Smooth muscle cell (in vitro differentiated cells): Measurements from ENCODE around the gene WWTR1. TPM values are rescaled to one million over a fixed set of nuclear protein-coding genes. Genes with fewer than 3 reads are reported as not detected.

ENCODE experiments used
- DNase-seq: peaks from one replicate; lab custom pipeline; 2025; ENCODE audit not compliant: unreplicated experiment; lab: John Stamatoyannopoulos, UW
- H2AFZ ChIP-seq: fragments of 200-600 bp; sonication (generic); 2 replicates; pipeline ENCODE4 v1.6.0; 2016; ENCODE audit warnings: antibody characterized with exemption, low read depth, mild to moderate bottlenecking
- H3F3A ChIP-seq: fragments of 200-600 bp; sonication (generic); 2 replicates; pipeline ENCODE4 v1.6.0; 2017; ENCODE audit warnings: antibody characterized with exemption, low read depth
- H3K27ac ChIP-seq: fragments of 200-600 bp; sonication (generic); 2 replicates; pipeline ENCODE4 v1.5.1; 2016; ENCODE audit warnings: low read depth, mild to moderate bottlenecking
- H3K27me3 ChIP-seq: fragments of 200-600 bp; sonication (generic); 2 replicates; pipeline ENCODE4 v1.6.1; 2016; ENCODE audit warnings: low read depth, mild to moderate bottlenecking
- H3K36me3 ChIP-seq: fragments of 200-600 bp; sonication (generic); 2 replicates; pipeline ENCODE4 v1.5.1; 2016; ENCODE audit warnings: low read depth
- H3K4me1 ChIP-seq: fragments of 200-600 bp; sonication (generic); 2 replicates; pipeline ENCODE4 v1.5.1; 2016; ENCODE audit warnings: low read depth
- H3K4me2 ChIP-seq: fragments of 200-600 bp; sonication (generic); 2 replicates; pipeline ENCODE4 v1.6.0; 2016; ENCODE audit warnings: mild to moderate bottlenecking
- H3K4me3 ChIP-seq: fragments of 200-600 bp; sonication (generic); 2 replicates; pipeline ENCODE4 v1.5.1; 2016; ENCODE audit warnings: mild to moderate bottlenecking
- H3K79me2 ChIP-seq: fragments of 200-600 bp; sonication (generic); 2 replicates; pipeline ENCODE4 v1.6.0; 2016; ENCODE audit warnings: low read depth, mild to moderate bottlenecking
- H3K9ac ChIP-seq: fragments of 200-600 bp; sonication (generic); 2 replicates; pipeline ENCODE4 v1.6.0; 2016; ENCODE audit warnings: low read depth
- H3K9me3 ChIP-seq: fragments of 200-600 bp; sonication (generic); replicated peaks from 2 replicates; pipeline ENCODE4 v1.5.1; 2016; ENCODE audit warnings: low read depth
- H4K20me1 ChIP-seq: fragments of 200-600 bp; sonication (generic); 2 replicates; pipeline ENCODE4 v1.6.0; 2016; ENCODE audit warnings: low read depth
- whole genome bisulfite sequencing: methylation state at CpG from one replicate; pipeline ENCODE4 v1.1.7; 2016; ENCODE audit warnings: low lambda C conversion rate; 5-methylcytosine and 5-hydroxymethylcytosine counted together
- polyA plus RNA-seq: library from polyadenylated mRNA; unstranded; fragments of >200 nt; fragmentation: Nextera tagmentation; extraction: Ambion mirVana; gene quantifications from 2 replicates; pipeline ENCODE4 v1.2.1, GENCODE V29; 2016
- total RNA-seq: library from RNA; depleted of rRNA; stranded (reverse); fragments of >200 nt; gene quantifications from 2 replicates; pipeline ENCODE4 v1.2.3, GENCODE V29; 2014
- TF ChIP-seq, protein P1 (sequence below): fragments of 200-600 bp; sonication (generic); IDR thresholded peaks from 2 replicates; pipeline ENCODE4 v1.5.1; 2017; ENCODE audit warnings: borderline replicate concordance, mild to moderate bottlenecking, antibody characterized with exemption; ENCODE audit not compliant: insufficient read depth, poor library complexity, severe bottlenecking

The WWTR1 gene
- total and polyA plus RNA-seq, 2 experiments from 2014 or later, result 38.4 to 55.6 TPM

GRCh38 chr3:149535333-149535685, 122.5 kb downstream of the WWTR1 start:
- Histone ChIP-seq H3K27me3 (no peaks in the 10 kb centered on the region), H3K4me3 (no peak overlapping the region), H3F3A (peaks cover 13% of the 10 kb centered on the region), H3K79me2 (peaks cover 87% of the 10 kb centered on the region), H3K9me3 (no peaks in the 10 kb centered on the region), H3K4me1 (peaks cover 28% of the 10 kb centered on the region), H3K9ac (no peak overlapping the region), H3K27ac (peak overlapping the region; percentile 77), H3K4me2 (no peak overlapping the region), H3K36me3 (no peaks in the 10 kb centered on the region), H2AFZ (no peak overlapping the region), H4K20me1 (peaks cover 32% of the 10 kb centered on the region)
- TF ChIP-seq, protein P1, sequence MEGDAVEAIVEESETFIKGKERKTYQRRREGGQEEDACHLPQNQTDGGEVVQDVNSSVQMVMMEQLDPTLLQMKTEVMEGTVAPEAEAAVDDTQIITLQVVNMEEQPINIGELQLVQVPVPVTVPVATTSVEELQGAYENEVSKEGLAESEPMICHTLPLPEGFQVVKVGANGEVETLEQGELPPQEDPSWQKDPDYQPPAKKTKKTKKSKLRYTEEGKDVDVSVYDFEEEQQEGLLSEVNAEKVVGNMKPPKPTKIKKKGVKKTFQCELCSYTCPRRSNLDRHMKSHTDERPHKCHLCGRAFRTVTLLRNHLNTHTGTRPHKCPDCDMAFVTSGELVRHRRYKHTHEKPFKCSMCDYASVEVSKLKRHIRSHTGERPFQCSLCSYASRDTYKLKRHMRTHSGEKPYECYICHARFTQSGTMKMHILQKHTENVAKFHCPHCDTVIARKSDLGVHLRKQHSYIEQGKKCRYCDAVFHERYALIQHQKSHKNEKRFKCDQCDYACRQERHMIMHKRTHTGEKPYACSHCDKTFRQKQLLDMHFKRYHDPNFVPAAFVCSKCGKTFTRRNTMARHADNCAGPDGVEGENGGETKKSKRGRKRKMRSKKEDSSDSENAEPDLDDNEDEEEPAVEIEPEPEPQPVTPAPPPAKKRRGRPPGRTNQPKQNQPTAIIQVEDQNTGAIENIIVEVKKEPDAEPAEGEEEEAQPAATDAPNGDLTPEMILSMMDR, result no peak
- 88% methylated on average over 8 of the region's 8 CpGs for WGBS
- DNase-seq, result no peak

- Histone ChIP-seq H2AFZ (no peak overlapping the region), H3K4me1 (peaks cover 25% of the 10 kb centered on the region), H4K20me1 (peaks cover 32% of the 10 kb centered on the region), H3K36me3 (no peaks in the 10 kb centered on the region), H3K79me2 (peaks cover 87% of the 10 kb centered on the region), H3K27me3 (no peaks in the 10 kb centered on the region), H3K9ac (peak overlapping the region; percentile 6), H3K4me2 (peak overlapping the region; percentile 23), H3F3A (peaks cover 11% of the 10 kb centered on the region), H3K27ac (peak overlapping the region; percentile 77), H3K4me3 (no peak overlapping the region), H3K9me3 (no peaks in the 10 kb centered on the region)
- 24% methylated on average over 3 of the region's 3 CpGs for WGBS
- DNase-seq, result no peak
- TF ChIP-seq, protein P1, result no peak
Observed at GRCh38 chr3:149534671-149535332, 123.0 kb downstream of the WWTR1 start.

- peaks cover 25% of the 10 kb centered on the region for H3K4me1 ChIP-seq
- WGBS, result 97% methylated on average over 4 of the region's 4 CpGs
- H3K79me2 ChIP-seq, result peaks cover 87% of the 10 kb centered on the region
Observed at GRCh38 chr3:149534082-149534481, 123.7 kb downstream of the WWTR1 start.

More at GRCh38 chr3:149534082-149534481, 123.7 kb downstream of the WWTR1 start:
- Histone ChIP-seq H3K36me3 (no peaks in the 10 kb centered on the region), H3K27ac (peak overlapping the region; percentile 77), H3K4me3 (no peak overlapping the region), H3K27me3 (no peaks in the 10 kb centered on the region), H3K9ac (no peak overlapping the region), H3K4me2 (no peak overlapping the region), H2AFZ (no peak overlapping the region), H4K20me1 (peaks cover 29% of the 10 kb centered on the region), H3F3A (peaks cover 18% of the 10 kb centered on the region), H3K9me3 (no peaks in the 10 kb centered on the region)
- TF ChIP-seq, protein P1, result no peak
- DNase-seq, result no peak
